ENCODE results near the gene GPBP1L1.

Gene GPBP1L1

GRCh38 chr1:45585496-45586075 is 100.7 kb downstream of the GPBP1L1 start:
- Histone ChIP-seq H3K36me3 (ENCODE audit: insufficient read depth, low read length) (0 out of 2 replicates have a peak, but pooled peaks cover 9% of the 10 kb centered on the region), H3K9me2 (replicated peaks; ENCODE audit: low read depth, low read length) (no peaks in the 10 kb centered on the region), H4K20me1 (ENCODE audit: insufficient read depth, low read length, poor library complexity, severe bottlenecking) (peaks cover 65% of the 10 kb centered on the region), H3K4me2 (ENCODE audit: low read depth, low read length, poor library complexity, severe bottlenecking) (peak overlapping the region; percentile 92), H3K4me1 (ENCODE audit: insufficient read depth, low read length, poor library complexity, severe bottlenecking) (peaks cover 39% of the 10 kb centered on the region), H3F3A (ENCODE audit: low read depth) (0 out of 2 replicates have a peak, but pooled peaks cover 2% of the 10 kb centered on the region), H3K79me2 (ENCODE audit: insufficient read depth, low read length) (peaks cover 67% of the 10 kb centered on the region), H3K9me3 (ENCODE audit: insufficient read depth, low read depth, low read length) (no peaks in the 10 kb centered on the region), H2AFZ (ENCODE audit: low read length) (no peak overlapping the region), H3K27me3 (ENCODE audit: insufficient read depth, low read length, poor library complexity, severe bottlenecking) (no peaks in the 10 kb centered on the region), H3K4me3 (ENCODE audit: low read length, poor library complexity, severe bottlenecking) (peak overlapping the region; percentile 96), H3K9ac (ENCODE audit: low read depth, low read length, poor library complexity, severe bottlenecking) (peak overlapping the region; percentile 98)
- TF ChIP-seq EZH2phosphoT487 (IDR thresholded peaks at IDR 0.05; ENCODE audit: borderline replicate concordance), result no peak
- TF ChIP-seq, protein P1, sequence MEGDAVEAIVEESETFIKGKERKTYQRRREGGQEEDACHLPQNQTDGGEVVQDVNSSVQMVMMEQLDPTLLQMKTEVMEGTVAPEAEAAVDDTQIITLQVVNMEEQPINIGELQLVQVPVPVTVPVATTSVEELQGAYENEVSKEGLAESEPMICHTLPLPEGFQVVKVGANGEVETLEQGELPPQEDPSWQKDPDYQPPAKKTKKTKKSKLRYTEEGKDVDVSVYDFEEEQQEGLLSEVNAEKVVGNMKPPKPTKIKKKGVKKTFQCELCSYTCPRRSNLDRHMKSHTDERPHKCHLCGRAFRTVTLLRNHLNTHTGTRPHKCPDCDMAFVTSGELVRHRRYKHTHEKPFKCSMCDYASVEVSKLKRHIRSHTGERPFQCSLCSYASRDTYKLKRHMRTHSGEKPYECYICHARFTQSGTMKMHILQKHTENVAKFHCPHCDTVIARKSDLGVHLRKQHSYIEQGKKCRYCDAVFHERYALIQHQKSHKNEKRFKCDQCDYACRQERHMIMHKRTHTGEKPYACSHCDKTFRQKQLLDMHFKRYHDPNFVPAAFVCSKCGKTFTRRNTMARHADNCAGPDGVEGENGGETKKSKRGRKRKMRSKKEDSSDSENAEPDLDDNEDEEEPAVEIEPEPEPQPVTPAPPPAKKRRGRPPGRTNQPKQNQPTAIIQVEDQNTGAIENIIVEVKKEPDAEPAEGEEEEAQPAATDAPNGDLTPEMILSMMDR (conservative IDR thresholded peaks at IDR 0.05; ENCODE audit: low read length), result no peak

DNA sequence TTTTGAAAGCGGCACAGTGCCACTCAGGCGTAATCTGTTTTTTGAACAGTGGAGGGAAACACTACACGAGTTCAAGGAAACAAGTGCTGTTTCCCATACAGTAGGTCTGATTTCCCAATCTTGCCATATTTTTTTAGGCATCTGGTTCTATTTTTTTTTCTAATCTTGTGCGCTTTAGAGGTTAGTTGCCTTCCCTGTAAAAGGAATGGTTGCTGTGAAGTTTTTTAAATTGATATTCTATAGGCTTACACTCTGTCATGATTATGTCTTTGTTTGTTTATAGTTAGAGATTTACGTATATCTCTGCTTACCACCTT is 101.3 kb downstream of the GPBP1L1 start:
- Histone ChIP-seq H3K9me3 (ENCODE audit: insufficient read depth, low read depth, low read length) (no peaks in the 10 kb centered on the region), H3K4me3 (ENCODE audit: low read length, poor library complexity, severe bottlenecking) (peak overlapping the region; percentile 96), H2AFZ (ENCODE audit: low read length) (no peak overlapping the region), H3K27me3 (ENCODE audit: insufficient read depth, low read length, poor library complexity, severe bottlenecking) (no peaks in the 10 kb centered on the region), H3K4me1 (ENCODE audit: insufficient read depth, low read length, poor library complexity, severe bottlenecking) (peaks cover 39% of the 10 kb centered on the region), H3K79me2 (ENCODE audit: insufficient read depth, low read length) (peaks cover 62% of the 10 kb centered on the region), H3K9me2 (replicated peaks; ENCODE audit: low read depth, low read length) (no peaks in the 10 kb centered on the region), H3K4me2 (ENCODE audit: low read depth, low read length, poor library complexity, severe bottlenecking) (peak overlapping the region; percentile 92), H3K9ac (ENCODE audit: low read depth, low read length, poor library complexity, severe bottlenecking) (peak overlapping the region; percentile 98), H3F3A (ENCODE audit: low read depth) (0 out of 2 replicates have a peak, but pooled peaks cover 2% of the 10 kb centered on the region), H3K36me3 (ENCODE audit: insufficient read depth, low read length) (0 out of 2 replicates have a peak, but pooled peaks cover 8% of the 10 kb centered on the region), H4K20me1 (ENCODE audit: insufficient read depth, low read length, poor library complexity, severe bottlenecking) (peaks cover 59% of the 10 kb centered on the region)
- TF ChIP-seq, protein P1 (conservative IDR thresholded peaks at IDR 0.05; ENCODE audit: low read length), result no peak
- TF ChIP-seq EZH2phosphoT487 (IDR thresholded peaks at IDR 0.05; ENCODE audit: borderline replicate concordance), result no peak

GRCh38 chr1:45584351-45585109 is 101.8 kb downstream of the GPBP1L1 start:
- Histone ChIP-seq H3K79me2 (ENCODE audit: insufficient read depth, low read length) (peaks cover 57% of the 10 kb centered on the region), H3F3A (ENCODE audit: low read depth) (0 out of 2 replicates have a peak, but pooled peaks cover 2% of the 10 kb centered on the region), H3K9me2 (replicated peaks; ENCODE audit: low read depth, low read length) (no peaks in the 10 kb centered on the region), H3K9me3 (ENCODE audit: insufficient read depth, low read depth, low read length) (no peaks in the 10 kb centered on the region), H4K20me1 (ENCODE audit: insufficient read depth, low read length, poor library complexity, severe bottlenecking) (peaks cover 54% of the 10 kb centered on the region), H3K9ac (ENCODE audit: low read depth, low read length, poor library complexity, severe bottlenecking) (peak overlapping the region; percentile 98), H3K4me3 (ENCODE audit: low read length, poor library complexity, severe bottlenecking) (peak overlapping the region; percentile 96), H3K27me3 (ENCODE audit: insufficient read depth, low read length, poor library complexity, severe bottlenecking) (no peaks in the 10 kb centered on the region), H3K36me3 (ENCODE audit: insufficient read depth, low read length) (0 out of 2 replicates have a peak, but pooled peaks cover 8% of the 10 kb centered on the region), H2AFZ (ENCODE audit: low read length) (peak overlapping the region; percentile 100), H3K4me2 (ENCODE audit: low read depth, low read length, poor library complexity, severe bottlenecking) (peak overlapping the region; percentile 92), H3K4me1 (ENCODE audit: insufficient read depth, low read length, poor library complexity, severe bottlenecking) (peaks cover 34% of the 10 kb centered on the region)
- TF ChIP-seq, protein P1 (conservative IDR thresholded peaks at IDR 0.05; ENCODE audit: low read length), result no peak
- no peak for TF ChIP-seq EZH2phosphoT487 (IDR thresholded peaks at IDR 0.05; ENCODE audit: borderline replicate concordance)
